SK-N-SH treated with all-trans-retinoic acid at 6 μM for 48 hours (cell line): Measurements from ENCODE around the gene ATG10.
A peak's percentile ranks its signal among the peaks of the same experiment; 100 is the strongest.

ENCODE experiments used
- ATAC-seq: fragments of 200-7000 bp; cut with Tn5 transposase; 3 replicates; pipeline ENCODE4 v1.9.1; 2020; ENCODE audit warnings: mild to moderate bottlenecking, moderate library complexity
- BACH2 ChIP-seq: fragments of 250-450 bp; sonication (Bioruptor Pico); IDR thresholded peaks from 2 replicates; pipeline ENCODE4 v1.9.0; 2021; ENCODE audit warnings: mild to moderate bottlenecking, borderline replicate concordance
- CSDC2 ChIP-seq: fragments of 250-450 bp; sonication (Bioruptor Pico); IDR thresholded peaks from 2 replicates; pipeline ENCODE4 v1.5.0; 2020; ENCODE audit warnings: mild to moderate bottlenecking, moderate library complexity
- ESRRG ChIP-seq: fragments of 250-450 bp; sonication (Bioruptor Pico); IDR thresholded peaks from 2 replicates; pipeline ENCODE4 v1.6.1; 2021; ENCODE audit warnings: mild to moderate bottlenecking
- GLIS3 ChIP-seq: fragments of 250-450 bp; sonication (Bioruptor Pico); IDR thresholded peaks from 2 replicates; pipeline ENCODE4 v1.5.0; 2020; ENCODE audit warnings: mild to moderate bottlenecking, moderate library complexity
- ISL1 ChIP-seq: fragments of 250-450 bp; sonication (Bioruptor Pico); IDR thresholded peaks from 2 replicates; pipeline ENCODE4 v2.1.2; 2022; ENCODE audit warnings: mild to moderate bottlenecking, moderate library complexity
- OSR1 ChIP-seq: fragments of 250-450 bp; sonication (Bioruptor Pico); IDR thresholded peaks from 2 replicates; pipeline ENCODE4 v1.8.0; 2022; ENCODE audit warnings: moderate library complexity, mild to moderate bottlenecking, inconsistent platforms
- PPARA ChIP-seq: fragments of 250-450 bp; sonication (Bioruptor Pico); IDR thresholded peaks from 2 replicates; pipeline ENCODE4 v1.5.0; 2020; ENCODE audit warnings: mild to moderate bottlenecking, borderline replicate concordance
- RARB ChIP-seq: fragments of 250-450 bp; sonication (Bioruptor Pico); IDR thresholded peaks from 2 replicates; pipeline ENCODE4 v1.8.0; 2021; ENCODE audit warnings: mild to moderate bottlenecking, moderate library complexity
- SNAI2 ChIP-seq: fragments of 250-450 bp; sonication (Bioruptor Pico); IDR thresholded peaks from 2 replicates; pipeline ENCODE4 v1.5.0; 2020; ENCODE audit warnings: mild to moderate bottlenecking, moderate library complexity
- TCF4 ChIP-seq: fragments of 250-450 bp; sonication (Bioruptor Pico); IDR thresholded peaks from 2 replicates; pipeline ENCODE4 v1.8.0; 2021; ENCODE audit warnings: mild to moderate bottlenecking, moderate library complexity, borderline replicate concordance
- TOX ChIP-seq: fragments of 250-450 bp; sonication (Bioruptor Pico); IDR thresholded peaks from 2 replicates; pipeline ENCODE4 v1.8.0; 2021; ENCODE audit warnings: mild to moderate bottlenecking, moderate library complexity, borderline replicate concordance
- ZC3H10 ChIP-seq: fragments of 250-450 bp; sonication (Bioruptor Pico); IDR thresholded peaks from 2 replicates; pipeline ENCODE4 v1.5.1; 2021; ENCODE audit warnings: mild to moderate bottlenecking, moderate library complexity
- ZFP3 ChIP-seq: fragments of 250-450 bp; sonication (Bioruptor Pico); IDR thresholded peaks from 2 replicates; pipeline ENCODE4 v1.5.0; 2020; ENCODE audit warnings: mild to moderate bottlenecking, moderate library complexity
- ZFP30 ChIP-seq: fragments of 450-650 bp; formaldehyde crosslinking; IDR thresholded peaks from 2 replicates; pipeline ENCODE4 v1.5.0; 2022; ENCODE audit warnings: mild to moderate bottlenecking, moderate library complexity
- ZNF565 ChIP-seq: fragments of 450-650 bp; formaldehyde crosslinking; conservative IDR thresholded peaks from 2 replicates; pipeline ENCODE4 v1.5.0; 2020; ENCODE audit warnings: low read depth, mild to moderate bottlenecking, moderate library complexity
- ZNF70 ChIP-seq: fragments of 450-650 bp; formaldehyde crosslinking; IDR thresholded peaks from 2 replicates; pipeline ENCODE4 v1.5.0; 2020; ENCODE audit warnings: mild to moderate bottlenecking, moderate library complexity
- ZNF8 ChIP-seq: fragments of 450-650 bp; formaldehyde crosslinking; IDR thresholded peaks from 2 replicates; pipeline ENCODE4 v1.5.0; 2020; ENCODE audit warnings: mild to moderate bottlenecking, moderate library complexity
- TF ChIP-seq, protein P1 (sequence below): fragments of 250-450 bp; sonication (Bioruptor Pico); IDR thresholded peaks from 2 replicates; pipeline ENCODE4 v1.8.0; 2021; ENCODE audit warnings: low read depth, mild to moderate bottlenecking, moderate library complexity, borderline replicate concordance
- TF ChIP-seq, protein P2 (sequence below): fragments of 250-450 bp; sonication (Bioruptor Pico); IDR thresholded peaks from 2 replicates; pipeline ENCODE4 v1.8.0; 2020; ENCODE audit warnings: mild to moderate bottlenecking, moderate library complexity, borderline replicate concordance
- TF ChIP-seq, protein P3 (sequence below): fragments of 250-450 bp; sonication (Bioruptor Pico); IDR thresholded peaks from 2 replicates; pipeline ENCODE4 v1.5.1; 2021; ENCODE audit warnings: mild to moderate bottlenecking, moderate library complexity
- TF ChIP-seq, protein P4 (sequence below): fragments of 250-450 bp; sonication (Bioruptor Pico); IDR thresholded peaks from 2 replicates; pipeline ENCODE4 v1.5.1; 2020; ENCODE audit warnings: low read depth, mild to moderate bottlenecking, moderate library complexity

ATG10 gene

DNA sequence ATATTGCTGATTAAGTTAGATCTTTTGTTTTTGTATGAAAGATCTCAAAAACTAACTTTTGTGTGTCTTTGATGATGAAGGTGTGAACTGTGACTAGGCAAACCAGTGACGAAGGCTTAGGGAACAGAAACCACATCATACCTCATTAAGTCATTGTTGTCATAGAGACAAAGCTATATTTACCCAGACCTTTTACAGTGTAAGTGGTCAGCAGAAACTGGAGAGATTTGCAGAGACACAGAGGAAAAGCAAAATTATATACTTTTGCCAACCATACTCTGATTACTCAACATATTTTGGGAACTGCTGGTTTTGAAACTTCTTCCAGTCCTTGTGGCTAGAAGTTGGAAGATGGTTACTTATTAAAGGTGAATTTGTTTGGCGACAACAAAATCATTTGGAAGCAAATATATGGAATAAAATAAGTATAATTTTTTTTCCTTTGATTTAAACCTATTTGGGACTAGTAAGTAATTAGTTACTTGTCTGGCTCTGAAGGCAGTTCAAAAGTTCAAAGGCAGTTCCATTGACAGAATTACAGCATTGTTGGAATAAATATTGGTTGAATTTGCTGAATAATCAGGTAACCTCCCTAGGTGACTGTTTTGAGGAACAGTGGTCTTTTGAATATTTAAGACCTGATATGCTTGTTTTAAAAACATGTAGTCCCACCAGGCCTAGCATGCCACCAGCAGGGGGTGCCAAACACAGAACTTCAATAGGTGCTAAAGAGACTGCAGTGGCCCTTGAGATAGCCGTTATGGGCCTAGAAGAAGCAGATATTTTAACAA is 202.5 kb downstream of the ATG10 start:
- peak; percentile 74 for ATAC-seq
- TF ChIP-seq ZNF70 (no peak), RARB (CRISPR knock-in tag) (no peak), GLIS3 (CRISPR knock-in tag) (no peak), ZC3H10 (CRISPR knock-in tag) (no peak), BACH2 (no peak), ZNF8 (CRISPR knock-in tag) (no peak), PPARA (no peak), ZNF565 (CRISPR knock-in tag) (no peak), ISL1 (CRISPR knock-in tag) (no peak)
- TF ChIP-seq, protein P1, sequence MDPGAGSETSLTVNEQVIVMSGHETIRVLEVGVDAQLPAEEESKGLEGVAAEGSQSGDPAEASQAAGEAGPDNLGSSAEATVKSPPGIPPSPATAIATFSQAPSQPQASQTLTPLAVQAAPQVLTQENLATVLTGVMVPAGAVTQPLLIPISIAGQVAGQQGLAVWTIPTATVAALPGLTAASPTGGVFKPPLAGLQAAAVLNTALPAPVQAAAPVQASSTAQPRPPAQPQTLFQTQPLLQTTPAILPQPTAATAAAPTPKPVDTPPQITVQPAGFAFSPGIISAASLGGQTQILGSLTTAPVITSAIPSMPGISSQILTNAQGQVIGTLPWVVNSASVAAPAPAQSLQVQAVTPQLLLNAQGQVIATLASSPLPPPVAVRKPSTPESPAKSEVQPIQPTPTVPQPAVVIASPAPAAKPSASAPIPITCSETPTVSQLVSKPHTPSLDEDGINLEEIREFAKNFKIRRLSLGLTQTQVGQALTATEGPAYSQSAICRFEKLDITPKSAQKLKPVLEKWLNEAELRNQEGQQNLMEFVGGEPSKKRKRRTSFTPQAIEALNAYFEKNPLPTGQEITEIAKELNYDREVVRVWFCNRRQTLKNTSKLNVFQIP (CRISPR knock-in tag), result no peak
- TF ChIP-seq, protein P2, sequence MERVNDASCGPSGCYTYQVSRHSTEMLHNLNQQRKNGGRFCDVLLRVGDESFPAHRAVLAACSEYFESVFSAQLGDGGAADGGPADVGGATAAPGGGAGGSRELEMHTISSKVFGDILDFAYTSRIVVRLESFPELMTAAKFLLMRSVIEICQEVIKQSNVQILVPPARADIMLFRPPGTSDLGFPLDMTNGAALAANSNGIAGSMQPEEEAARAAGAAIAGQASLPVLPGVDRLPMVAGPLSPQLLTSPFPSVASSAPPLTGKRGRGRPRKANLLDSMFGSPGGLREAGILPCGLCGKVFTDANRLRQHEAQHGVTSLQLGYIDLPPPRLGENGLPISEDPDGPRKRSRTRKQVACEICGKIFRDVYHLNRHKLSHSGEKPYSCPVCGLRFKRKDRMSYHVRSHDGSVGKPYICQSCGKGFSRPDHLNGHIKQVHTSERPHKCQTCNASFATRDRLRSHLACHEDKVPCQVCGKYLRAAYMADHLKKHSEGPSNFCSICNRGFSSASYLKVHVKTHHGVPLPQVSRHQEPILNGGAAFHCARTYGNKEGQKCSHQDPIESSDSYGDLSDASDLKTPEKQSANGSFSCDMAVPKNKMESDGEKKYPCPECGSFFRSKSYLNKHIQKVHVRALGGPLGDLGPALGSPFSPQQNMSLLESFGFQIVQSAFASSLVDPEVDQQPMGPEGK, result no peak

DNA sequence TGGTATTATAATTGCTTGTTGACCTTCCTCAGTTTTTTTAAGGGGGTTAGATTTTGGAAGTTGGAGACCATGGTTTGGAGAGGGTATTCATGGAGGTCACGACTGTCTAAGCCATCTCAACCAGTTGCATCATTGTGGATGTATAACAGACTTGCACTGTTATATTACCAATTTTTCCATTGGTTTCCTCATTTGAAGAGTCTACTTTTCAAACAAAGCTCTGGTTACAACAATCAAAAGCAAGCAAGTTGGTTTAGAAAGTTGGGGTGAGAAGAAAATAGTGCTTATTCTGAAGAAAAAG is 203.0 kb downstream of the ATG10 start:
- no peak for ATAC-seq
- TF ChIP-seq, protein P3, sequence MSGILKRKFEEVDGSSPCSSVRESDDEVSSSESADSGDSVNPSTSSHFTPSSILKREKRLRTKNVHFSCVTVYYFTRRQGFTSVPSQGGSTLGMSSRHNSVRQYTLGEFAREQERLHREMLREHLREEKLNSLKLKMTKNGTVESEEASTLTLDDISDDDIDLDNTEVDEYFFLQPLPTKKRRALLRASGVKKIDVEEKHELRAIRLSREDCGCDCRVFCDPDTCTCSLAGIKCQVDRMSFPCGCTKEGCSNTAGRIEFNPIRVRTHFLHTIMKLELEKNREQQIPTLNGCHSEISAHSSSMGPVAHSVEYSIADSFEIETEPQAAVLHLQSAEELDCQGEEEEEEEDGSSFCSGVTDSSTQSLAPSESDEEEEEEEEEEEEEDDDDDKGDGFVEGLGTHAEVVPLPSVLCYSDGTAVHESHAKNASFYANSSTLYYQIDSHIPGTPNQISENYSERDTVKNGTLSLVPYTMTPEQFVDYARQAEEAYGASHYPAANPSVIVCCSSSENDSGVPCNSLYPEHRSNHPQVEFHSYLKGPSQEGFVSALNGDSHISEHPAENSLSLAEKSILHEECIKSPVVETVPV (CRISPR knock-in tag), result no peak
- TF ChIP-seq ZFP3 (CRISPR knock-in tag), result no peak
- TF ChIP-seq, all 23 proteins: peak for 0

DNA sequence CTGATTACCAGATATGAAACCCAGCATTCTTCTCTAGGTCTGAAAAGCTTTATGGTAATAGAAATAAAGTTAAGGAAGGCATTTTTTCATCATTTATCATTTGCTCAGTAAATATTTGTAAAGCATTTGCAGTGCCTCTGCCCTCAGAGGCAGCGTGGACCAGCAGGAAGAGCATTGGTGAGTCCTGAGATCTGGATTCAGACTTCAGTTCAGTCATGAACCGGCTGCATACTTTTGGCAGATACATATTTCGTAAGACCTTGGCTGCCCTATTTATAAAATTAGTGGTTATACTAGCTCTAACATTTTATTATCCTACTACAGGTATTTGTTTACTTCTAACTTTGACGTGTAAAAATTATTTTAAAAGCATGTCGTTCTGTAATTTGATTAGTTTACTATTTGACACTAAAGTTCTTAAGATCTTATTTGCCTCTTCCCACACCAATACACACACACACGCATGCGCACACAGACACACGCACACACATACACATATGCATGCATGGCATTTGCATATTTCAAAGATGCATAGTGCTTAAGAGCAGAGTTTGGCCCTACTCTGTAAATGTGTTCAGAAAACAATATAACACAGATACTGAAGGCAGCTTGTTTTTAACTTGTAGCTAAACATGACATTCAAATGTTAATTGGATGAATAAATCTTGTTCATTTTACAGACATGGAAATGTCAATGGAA is 204.4 kb downstream of the ATG10 start:
- no peak for TF ChIP-seq PPARA
- no peak for TF ChIP-seq SNAI2 (CRISPR knock-in tag)
- TF ChIP-seq TCF4, result no peak
- no peak for TF ChIP-seq ZNF8 (CRISPR knock-in tag)
- no peak for TF ChIP-seq ESRRG (CRISPR knock-in tag)
- TF ChIP-seq, protein P4, sequence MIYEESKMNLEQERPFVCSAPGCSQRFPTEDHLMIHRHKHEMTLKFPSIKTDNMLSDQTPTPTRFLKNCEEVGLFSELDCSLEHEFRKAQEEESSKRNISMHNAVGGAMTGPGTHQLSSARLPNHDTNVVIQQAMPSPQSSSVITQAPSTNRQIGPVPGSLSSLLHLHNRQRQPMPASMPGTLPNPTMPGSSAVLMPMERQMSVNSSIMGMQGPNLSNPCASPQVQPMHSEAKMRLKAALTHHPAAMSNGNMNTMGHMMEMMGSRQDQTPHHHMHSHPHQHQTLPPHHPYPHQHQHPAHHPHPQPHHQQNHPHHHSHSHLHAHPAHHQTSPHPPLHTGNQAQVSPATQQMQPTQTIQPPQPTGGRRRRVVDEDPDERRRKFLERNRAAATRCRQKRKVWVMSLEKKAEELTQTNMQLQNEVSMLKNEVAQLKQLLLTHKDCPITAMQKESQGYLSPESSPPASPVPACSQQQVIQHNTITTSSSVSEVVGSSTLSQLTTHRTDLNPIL (CRISPR knock-in tag), result no peak
- TF ChIP-seq, protein P1 (CRISPR knock-in tag), result no peak
- TF ChIP-seq OSR1, result no peak
- TF ChIP-seq, protein P3 (CRISPR knock-in tag), result no peak
- TF ChIP-seq, protein P2, result no peak
- TF ChIP-seq ZNF70, result no peak
- TF ChIP-seq CSDC2 (CRISPR knock-in tag), result no peak
- no peak for TF ChIP-seq GLIS3 (CRISPR knock-in tag)
- no peak for TF ChIP-seq ZC3H10 (CRISPR knock-in tag)
- no peak for TF ChIP-seq ISL1 (CRISPR knock-in tag)
- no peak for TF ChIP-seq TOX (CRISPR knock-in tag)
- no peak for TF ChIP-seq BACH2
- TF ChIP-seq ZNF565 (CRISPR knock-in tag), result no peak
- TF ChIP-seq ZFP30 (CRISPR knock-in tag), result no peak
- no peak for TF ChIP-seq RARB (CRISPR knock-in tag)
- ATAC-seq, result peak; percentile 66
